GM20000 (cell line): Measurements from ENCODE around the gene MBNL2.

ENCODE experiments used
- DNase-seq: peaks from one replicate; pipeline ENCODE4 v3.0.0; 2012; ENCODE audit warnings: low spot score
- CTCF ChIP-seq: IDR thresholded peaks from 2 replicates; pipeline ENCODE4 v1.5.1; 2012; ENCODE audit warnings: mild to moderate bottlenecking, control low read depth; ENCODE audit errors: extremely low read depth, missing control alignments

Gene MBNL2

GRCh38 chr13:97259798-97260714 lies 37.9 kb downstream of the MBNL2 start:
- no peak for TF ChIP-seq CTCF
- no peak for DNase-seq

DNA sequence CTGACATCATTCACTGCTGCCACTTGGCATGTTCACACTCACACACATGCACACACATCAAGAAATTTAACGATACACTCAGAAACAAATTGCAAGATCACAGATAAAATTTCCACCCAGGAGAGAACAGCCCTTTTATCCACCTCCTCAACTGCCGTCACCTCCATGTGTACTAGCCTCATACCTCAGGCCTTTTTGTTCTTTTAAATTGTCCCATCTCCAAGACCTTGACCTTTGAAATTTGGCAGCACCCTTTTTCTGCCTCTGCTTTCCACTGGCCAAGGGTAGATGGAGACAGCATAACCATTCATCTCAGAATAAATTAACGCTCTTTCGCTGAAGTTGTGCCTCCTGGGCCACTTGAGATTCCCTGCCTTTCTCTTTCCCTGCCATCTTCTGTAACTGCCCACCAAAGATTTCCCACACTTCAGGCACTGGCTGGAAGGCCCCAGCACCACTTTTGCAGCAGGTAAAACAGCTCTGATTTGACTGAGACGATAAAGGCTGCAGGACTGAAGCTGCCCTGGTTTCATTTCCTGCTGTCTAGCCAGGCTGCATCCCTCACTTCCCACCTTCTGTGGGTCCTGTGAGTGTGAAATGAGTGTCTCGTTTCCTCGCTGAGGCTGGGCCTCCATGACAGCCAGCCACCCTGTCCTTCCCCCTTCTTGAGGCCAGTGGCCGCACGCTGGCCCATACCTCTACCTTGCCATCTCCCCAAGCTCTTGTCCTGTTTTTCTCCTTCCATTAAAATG lies 39.3 kb downstream of the MBNL2 start:
- TF ChIP-seq CTCF, result no peak
- DNase-seq, result peak; percentile 47

GRCh38 chr13:97262058-97262457 lies 39.9 kb downstream of the MBNL2 start:
- no peak for TF ChIP-seq CTCF
- no peak for DNase-seq

DNA sequence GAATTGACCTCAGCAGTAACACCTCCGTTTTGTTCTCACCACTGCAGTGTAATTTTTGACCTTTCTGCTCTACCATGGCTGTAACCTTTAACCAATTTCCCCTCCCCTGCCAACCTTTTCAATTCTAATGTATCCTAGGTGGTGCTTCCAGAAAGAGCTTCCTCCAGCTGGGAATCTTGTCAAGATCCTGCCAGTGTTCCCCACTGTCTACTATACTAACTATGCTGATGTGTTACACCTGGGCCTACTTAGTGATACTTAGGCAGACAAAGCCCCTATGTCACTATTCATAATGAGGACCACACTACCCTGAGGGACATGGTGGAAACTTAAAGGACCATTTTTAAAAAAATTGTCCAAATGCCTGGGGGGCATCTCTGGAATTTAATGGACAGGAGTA lies 41.0 kb downstream of the MBNL2 start:
- TF ChIP-seq CTCF, result no peak
- DNase-seq, result no peak

DNA sequence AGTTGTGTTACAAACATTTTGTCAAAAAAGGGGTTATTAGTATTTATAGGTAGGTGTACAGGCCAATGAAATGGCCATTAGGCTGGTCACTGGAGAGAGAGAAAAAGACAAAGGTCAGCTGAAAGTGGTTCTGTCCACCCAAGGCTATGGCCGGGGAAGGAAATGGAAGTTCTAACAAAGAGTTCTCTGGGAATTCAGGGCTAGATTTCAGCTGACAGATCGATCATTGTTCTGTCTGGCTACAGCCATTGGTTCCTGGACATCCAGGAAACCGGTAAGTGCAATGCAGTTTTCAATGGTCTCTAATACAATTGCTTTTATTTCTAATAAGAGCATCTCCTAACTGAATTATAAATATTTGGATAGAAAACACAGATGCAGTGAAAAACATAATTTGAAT lies 42.5 kb downstream of the MBNL2 start:
- no peak for TF ChIP-seq CTCF
- DNase-seq, result no peak

GRCh38 chr13:97266332-97266731 lies 44.2 kb downstream of the MBNL2 start:
- no peak for DNase-seq
- no peak for TF ChIP-seq CTCF

DNA sequence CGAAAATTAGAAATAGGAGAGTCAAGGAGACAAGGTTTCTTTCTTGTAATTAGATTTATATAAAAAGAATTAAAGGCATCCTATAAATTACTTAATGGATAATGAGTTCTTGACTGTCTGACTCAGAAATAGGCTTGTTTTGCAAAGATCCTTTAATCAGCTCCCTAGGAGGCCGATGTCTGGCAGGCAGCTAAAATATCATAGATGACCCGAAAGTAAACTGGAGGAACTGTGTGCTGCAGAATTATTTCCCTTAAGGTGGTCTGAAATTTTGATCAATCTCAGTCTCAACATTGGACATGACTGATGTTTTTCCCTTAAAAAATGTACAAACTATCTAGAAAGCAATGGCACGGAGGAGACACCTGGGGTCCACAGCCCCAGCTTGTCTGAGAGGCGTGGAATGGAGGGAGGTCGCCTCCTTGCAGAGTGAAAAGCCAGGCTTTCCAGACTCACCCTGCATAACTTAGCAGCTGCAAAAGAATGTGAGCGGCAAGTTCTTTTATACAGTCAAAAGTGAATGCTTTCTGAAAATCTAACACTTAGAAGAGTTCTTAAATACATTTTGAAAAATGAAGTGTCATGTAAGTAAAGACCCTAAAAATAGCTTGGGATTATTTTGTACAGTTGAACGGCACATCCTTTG lies 44.8 kb downstream of the MBNL2 start:
- TF ChIP-seq CTCF, result no peak
- DNase-seq, result no peak
